ENCODE data around the gene RIN1.
"Not testable (repeated sequence)": the region's sequence is repeated elsewhere in the genome, so short reads cannot be mapped to it uniquely, and the experiment has no call there.

The RIN1 gene

GRCh38 chr11:66333896-66334604 is 2.2 kb downstream of the RIN1 start:
- DNase-seq: no peak

- DNase-seq: no peak
Measured at GRCh38 chr11:66333220-66333877, 2.9 kb downstream of the RIN1 start.

DNA sequence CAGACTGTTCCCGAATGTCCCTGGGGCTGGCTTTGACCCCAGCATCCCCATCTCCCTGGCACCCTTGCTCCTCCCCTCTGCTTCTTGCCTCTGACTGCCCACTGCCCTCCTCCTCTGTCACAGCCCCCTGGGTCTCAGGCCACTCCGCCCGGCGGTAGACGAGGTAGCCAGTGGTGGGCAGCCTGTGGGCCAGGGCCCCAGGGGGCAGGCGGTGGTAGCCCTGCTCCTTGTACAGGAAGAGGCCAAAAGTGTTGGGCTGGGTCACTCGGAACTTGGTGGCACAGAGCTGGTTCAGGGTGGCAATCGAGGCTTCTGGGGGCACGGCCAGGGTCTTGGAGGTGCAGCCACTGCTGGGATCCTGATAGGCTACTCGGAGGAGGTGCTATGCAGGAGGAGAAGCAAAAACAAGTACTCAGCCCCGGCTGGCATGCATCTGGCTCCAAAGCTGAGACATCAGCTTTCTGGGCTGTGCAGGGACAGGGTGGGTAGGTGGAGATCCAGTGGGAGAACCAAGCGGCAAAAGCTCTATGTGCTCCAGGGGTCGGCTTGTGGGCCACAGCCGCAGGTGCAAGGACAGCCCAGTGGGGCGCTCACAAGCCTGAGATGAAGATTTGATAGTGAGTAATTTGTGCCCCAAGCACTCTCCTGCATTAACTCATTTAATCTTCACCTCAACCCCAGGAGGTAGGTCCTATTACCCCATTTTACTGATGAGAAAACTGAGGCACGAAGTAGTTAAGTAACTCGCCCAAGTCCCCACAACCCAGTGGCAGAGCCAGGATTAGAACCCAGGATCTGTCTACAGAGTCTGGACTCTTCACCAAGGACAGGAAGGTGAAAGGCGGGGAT is 3.6 kb downstream of the RIN1 start:
- no peak for DNase-seq

DNA sequence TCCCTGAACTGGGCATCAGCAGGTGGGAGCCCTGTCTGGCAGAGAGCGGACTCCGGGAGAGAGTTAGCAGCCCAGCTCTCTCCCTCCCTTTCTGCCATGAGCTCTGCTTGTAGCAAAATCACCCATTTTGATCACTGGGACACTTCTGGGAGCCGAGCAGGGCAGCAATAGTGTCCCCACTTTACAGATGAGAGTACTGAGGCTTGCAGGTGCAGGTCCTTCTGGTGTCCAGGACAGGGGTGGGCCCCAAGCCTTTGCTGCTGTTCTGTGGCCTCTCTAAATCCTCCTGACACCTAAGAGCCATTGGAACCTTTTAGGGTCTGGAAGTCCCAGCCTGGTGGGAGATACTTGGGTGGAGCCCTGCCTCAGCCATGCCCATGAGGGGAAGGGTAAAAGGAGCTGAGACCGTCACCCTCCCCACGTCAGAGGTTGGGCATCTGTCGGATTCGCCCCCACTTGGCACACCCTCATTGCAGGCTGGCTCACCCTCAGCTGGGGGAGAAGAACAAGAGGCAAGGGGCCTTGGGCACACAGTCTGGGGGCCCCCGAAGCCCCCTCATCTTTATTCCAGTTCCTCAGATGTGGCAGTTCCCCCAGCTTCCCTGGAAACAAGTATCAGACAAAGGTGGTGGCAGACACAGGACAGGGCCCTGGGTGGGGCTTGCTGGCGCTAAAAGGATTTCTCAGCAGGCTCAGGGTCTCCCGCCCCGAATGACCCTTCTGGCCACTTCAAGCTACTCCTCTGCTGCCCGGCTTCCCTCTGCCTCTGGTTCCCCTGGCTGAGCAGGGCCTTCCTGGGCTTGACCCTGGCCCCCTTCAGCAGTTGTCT is 4.5 kb downstream of the RIN1 start:
- no peak for DNase-seq

DNA sequence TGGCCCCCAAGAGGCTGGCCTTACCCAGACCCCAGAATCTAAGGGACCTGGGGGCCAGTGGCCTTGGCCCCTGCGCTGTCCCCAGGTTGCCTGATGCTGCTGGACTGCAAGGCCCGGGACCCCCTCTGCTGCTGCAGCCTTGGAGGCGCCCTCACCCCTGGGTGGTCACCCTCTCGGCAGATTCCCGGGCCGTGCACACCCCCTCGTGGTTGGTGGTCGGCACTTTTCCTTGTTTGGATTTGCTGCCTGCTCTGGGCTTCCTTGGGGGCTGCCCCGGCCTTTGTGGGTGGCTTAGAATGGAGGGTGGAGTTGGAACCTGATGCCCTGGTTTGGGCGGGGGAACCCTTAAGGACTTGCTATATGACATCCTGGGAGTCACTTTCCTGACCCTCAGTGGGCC is 5.3 kb downstream of the RIN1 start:
- DNase-seq: no peak

GRCh38 chr11:66329165-66329673 is 7.0 kb downstream of the RIN1 start:
- no peak for DNase-seq

GRCh38 chr11:66328302-66329144 is 7.7 kb downstream of the RIN1 start:
- DNase-seq: peak; percentile 51 to 79 (median 71)

GRCh38 chr11:66328031-66328301 is 8.3 kb downstream of the RIN1 start:
- peak in 1 of 5 donors; percentile 40 for DNase-seq

- DNase-seq: no peak
Measured at GRCh38 chr11:66327171-66328030, 8.8 kb downstream of the RIN1 start.

- peak in 1 of 5 donors; percentile 63 for DNase-seq
Measured at GRCh38 chr11:66326261-66327111, 9.7 kb downstream of the RIN1 start.

GRCh38 chr11:66325263-66325671 is 11.0 kb downstream of the RIN1 start:
- DNase-seq: no peak

GRCh38 chr11:66324664-66325063 is 11.6 kb downstream of the RIN1 start:
- no peak for DNase-seq

DNA sequence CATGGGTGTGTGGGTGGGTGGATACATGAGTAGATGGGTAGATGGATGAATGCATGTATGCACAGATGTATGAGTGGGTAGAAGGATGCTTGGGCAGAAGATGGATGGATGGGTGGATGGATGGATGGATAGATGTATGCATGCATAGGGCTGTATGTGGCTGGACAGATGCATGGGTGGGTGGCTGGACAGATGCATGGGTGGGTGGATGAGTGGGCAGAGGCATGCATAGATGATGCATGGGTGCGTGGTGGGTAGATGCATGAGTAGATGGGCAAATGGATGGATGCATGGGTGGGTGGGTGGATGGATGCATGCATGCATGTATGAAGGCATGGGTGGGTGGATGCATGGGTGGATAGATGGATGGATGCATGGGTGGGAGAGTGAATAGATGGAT is 12.6 kb downstream of the RIN1 start:
- DNase-seq: no peak

- no peak for DNase-seq
Measured at GRCh38 chr11:66322732-66323427, 13.4 kb downstream of the RIN1 start.

DNA sequence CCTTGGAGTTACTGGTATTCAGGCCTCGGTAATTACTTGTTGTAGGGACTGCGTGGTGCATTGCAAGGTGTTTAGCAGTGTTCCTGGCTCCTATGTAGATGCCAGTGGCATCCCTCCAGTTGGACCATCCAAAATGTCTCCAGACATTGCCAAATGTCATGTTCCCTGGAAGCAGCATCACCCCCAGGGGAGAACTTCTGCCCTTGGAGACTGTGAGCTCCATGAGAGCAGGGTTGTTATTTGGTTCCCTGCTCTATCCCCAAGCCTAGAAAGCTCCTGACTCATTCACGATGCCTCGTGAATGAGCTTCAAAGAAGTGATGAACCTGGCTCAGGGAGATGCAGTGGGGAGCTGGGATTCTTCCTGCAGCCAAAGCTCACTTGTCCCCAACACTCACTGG is 14.6 kb downstream of the RIN1 start:
- DNase-seq: no peak

DNA sequence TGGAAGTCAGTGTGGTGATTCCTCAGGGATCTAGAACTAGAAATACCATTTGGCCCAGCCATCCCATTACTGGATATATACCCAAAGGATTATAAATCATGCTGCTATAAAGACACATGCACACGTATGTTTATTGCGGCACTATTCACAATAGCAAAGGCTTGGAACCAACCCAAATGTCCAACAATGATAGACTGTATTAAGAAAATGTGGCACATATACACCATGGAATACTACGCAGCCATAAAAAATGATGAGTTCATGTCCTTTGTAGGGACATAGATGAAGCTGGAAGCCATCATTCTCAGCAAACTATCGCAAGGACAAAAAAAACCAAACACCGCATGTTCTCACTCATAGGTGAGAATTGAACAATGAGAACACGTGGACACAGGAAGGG is 15.5 kb downstream of the RIN1 start:
- not testable (repeated sequence) for DNase-seq

DNA sequence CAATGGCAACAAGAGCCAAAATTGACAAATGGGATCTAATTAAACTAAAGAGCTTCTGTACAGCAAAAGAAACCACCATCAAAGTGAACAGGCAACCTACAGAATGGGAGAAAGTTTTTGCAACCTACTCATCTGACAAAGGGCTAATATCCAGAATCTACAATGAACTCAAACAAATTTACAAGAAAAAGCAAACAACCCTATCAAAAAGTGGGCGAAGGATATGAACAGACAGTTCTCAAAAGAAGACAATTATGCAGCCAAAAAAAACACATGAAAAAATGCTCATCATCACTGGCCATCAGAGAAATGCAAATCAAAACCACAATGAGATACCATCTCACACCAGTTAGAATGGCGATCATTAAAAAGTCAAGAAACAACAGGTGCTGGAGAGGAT is 15.9 kb downstream of the RIN1 start:
- DNase-seq: not testable (repeated sequence)

DNA sequence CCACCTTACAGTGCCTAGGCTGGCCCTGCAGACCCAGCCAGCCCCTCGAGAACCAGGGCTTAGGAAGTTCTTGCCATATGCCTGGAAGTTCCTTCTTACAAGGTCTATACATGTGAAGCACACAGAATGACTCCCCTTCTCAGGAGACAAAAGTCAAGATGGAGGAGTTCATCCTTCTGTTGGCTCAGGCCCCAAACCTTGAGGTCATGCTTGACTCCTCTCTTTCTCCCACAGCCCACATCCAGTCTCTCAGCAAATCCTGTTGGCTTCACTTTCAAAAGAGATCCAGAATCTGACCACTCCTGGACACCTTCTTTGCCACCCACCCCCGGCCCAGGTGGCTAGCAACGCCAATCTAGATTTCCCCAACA is 17.6 kb downstream of the RIN1 start:
- DNase-seq: no peak
